Ishikawa (cell line): Measurements from ENCODE around the gene ENOX2.

Experiments used
- CEBPB ChIP-seq: IDR thresholded peaks from 2 replicates; pipeline ENCODE4 v1.6.1; 2012
- CREB1 ChIP-seq: IDR thresholded peaks from 2 replicates; pipeline ENCODE4 v1.6.1; 2012; ENCODE audit warnings: low read depth
- EGR1 ChIP-seq: IDR thresholded peaks from 2 replicates; pipeline ENCODE4 v1.6.1; 2012
- EP300 ChIP-seq: IDR thresholded peaks from 2 replicates; pipeline ENCODE4 v1.6.1; 2012; ENCODE audit warnings: borderline replicate concordance
- FOXM1 ChIP-seq: IDR thresholded peaks from 2 replicates; pipeline ENCODE4 v1.6.1; 2012; ENCODE audit warnings: low read depth, borderline replicate concordance
- MAX ChIP-seq: IDR thresholded peaks from 2 replicates; pipeline ENCODE4 v1.6.1; 2012
- NFIC ChIP-seq: IDR thresholded peaks from 2 replicates; pipeline ENCODE4 v1.6.1; 2012
- RAD21 ChIP-seq: IDR thresholded peaks from 2 replicates; pipeline ENCODE4 v1.6.1; 2012; ENCODE audit warnings: low read depth
- REST ChIP-seq: IDR thresholded peaks from 2 replicates; pipeline ENCODE4 v1.6.1; 2012; ENCODE audit warnings: low read depth, mild to moderate bottlenecking
- TAF1 ChIP-seq: IDR thresholded peaks from 2 replicates; pipeline ENCODE4 v1.6.1; 2012; ENCODE audit warnings: low read depth, mild to moderate bottlenecking
- TEAD4 ChIP-seq: IDR thresholded peaks from 2 replicates; pipeline ENCODE4 v1.6.1; 2012
- USF1 ChIP-seq: IDR thresholded peaks from 2 replicates; pipeline ENCODE4 v1.6.1; 2012
- YY1 ChIP-seq: IDR thresholded peaks from 2 replicates; pipeline ENCODE4 v1.6.1; 2012; ENCODE audit warnings: low read depth

GRCh38 chrX:130628516-130628915, 274.5 kb downstream of the ENOX2 start:
- TF ChIP-seq CREB1 (no peak), TEAD4 (no peak), YY1 (no peak), REST (no peak), USF1 (no peak), MAX (no peak), FOXM1 (no peak), RAD21 (no peak), EGR1 (no peak), EP300 (no peak), NFIC (no peak), CEBPB (no peak), TAF1 (no peak)
